ENCODE results near the gene TCF21. TPM values are rescaled to one million over a fixed set of nuclear protein-coding genes. Genes with fewer than 3 reads are reported as not detected.
"Not testable (repeated sequence)": the region's sequence is repeated elsewhere in the genome, so short reads cannot be mapped to it uniquely, and the experiment has no call there.

The TCF21 gene
- 100 to 1,000 TPM; 170 to 213 (median 207) TPM for polyA plus RNA-seq (ENCODE audit: insufficient read length in 4 of 4)

DNA sequence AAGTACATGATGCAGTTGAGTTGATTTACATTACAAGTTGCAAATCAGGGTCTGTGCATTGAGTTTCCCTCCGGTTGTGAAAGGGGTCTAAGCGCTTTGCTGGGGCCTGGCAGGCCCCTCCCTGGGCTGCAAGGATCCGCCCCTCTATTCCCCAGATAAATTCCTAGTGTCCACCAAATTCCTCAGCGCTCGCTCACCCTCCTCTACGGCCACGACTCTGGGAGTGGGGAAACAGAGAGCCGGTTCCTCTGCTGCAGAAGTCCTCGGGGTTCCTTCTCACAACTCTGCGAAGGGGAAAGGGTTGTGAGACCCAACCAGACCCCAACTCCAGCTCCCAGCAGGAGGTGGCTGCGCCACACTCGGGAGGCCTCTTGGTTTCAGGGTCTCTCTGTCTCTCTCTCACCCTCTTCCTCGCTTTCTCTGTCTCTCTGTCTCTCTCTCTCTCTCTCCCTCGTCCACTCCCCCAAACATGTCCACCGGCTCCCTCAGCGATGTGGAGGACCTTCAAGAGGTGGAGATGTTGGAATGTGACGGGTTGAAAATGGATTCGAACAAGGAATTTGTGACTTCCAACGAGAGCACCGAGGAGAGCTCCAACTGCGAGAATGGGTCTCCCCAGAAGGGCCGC, at the start of gene TCF21:
Gene TCF21, plus strand, starts transcription at position 185 of the 628 bp plus-strand sequence. Its CDS starts 285 bp downstream, at position 470.
- peak in 3 of 4 donors; percentile 77 to 83 (median 80) for DNase-seq (ENCODE audit: low read depth in 4 of 4, low spot score in 3 of 4)

DNA sequence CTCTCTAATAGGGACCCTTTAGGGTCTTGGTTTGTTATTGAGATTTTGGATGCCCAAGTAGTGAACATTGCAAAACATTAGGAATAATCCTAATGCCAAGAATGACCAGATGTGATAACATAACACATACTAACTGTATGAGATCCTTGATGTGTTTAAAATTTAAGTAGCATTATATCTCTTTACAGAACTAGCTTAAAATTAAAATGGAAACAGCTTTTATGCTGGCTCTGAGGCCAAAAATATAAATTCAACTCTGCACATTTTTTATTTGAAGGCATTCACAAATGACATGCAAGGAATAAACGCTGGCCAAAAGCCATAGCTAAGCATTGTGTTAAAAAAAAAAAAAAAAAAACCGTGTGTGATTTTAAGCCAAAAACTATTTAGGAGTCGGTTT, 47.7 kb upstream of the TCF21 start:
- no peak for DNase-seq (ENCODE audit: low read depth in 4 of 4, low spot score in 3 of 4)

- DNase-seq (ENCODE audit: low read depth in 4 of 4, low spot score in 3 of 4): no peak
Observed at GRCh38 chr6:133843098-133843497, 45.8 kb upstream of the TCF21 start.

- DNase-seq (ENCODE audit: low read depth in 4 of 4, low spot score in 3 of 4): no peak
Observed at GRCh38 chr6:133844709-133845108, 44.2 kb upstream of the TCF21 start.

DNA sequence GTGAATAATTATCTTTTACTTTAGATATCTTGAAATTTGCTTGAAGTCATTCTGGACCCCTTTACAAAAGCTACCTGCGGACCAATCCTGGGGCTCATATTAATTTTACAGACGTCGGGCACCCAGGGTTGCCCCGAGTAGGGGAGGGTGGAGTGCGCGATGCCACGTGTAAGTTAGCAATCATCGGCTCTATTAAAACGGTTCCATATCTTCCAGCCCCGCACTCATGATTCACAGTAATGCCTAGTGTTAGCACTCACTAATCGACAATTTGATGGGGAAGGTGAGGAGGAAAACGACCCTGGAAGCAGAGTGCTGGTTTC, 34.9 kb upstream of the TCF21 start:
- DNase-seq (ENCODE audit: low read depth in 4 of 4, low spot score in 3 of 4): no peak

GRCh38 chr6:133854364-133855275, 34.3 kb upstream of the TCF21 start:
- no peak for DNase-seq (ENCODE audit: low read depth in 4 of 4, low spot score in 3 of 4)

DNA sequence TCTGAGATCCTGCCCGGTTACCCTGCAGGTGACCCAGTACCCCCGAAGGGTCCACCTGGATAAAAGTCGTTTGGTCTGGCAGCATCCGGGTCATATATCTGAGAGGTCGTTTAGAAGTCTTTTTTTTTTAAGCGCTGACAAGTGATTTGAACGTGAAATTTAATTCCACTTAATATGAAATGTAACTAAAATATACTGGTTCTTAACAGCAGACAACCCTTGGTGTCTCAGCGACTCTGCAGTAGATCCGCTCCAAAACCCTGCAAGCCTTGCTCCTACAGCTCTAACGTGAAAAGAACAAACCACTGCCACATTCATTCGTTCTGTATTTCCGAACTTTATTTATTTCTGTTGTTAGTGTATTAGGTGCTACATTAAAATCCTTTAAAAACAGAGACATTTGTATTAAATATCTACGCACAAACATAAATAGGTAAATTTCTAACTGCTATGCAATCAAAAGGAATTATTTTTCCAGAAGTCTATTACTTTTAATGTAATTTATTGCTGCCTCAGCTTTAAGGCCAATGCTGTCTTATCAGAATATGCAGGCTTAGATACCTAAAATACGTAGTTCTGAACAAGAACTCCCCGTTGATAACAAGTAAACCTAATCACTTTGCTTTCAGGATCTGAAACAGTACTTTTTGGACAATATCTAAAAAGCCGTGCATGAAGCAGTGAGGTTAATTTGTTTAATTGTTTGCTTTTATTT, 33.5 kb upstream of the TCF21 start:
- DNase-seq (ENCODE audit: low read depth in 4 of 4, low spot score in 3 of 4): no peak

GRCh38 chr6:133855991-133856370, 32.9 kb upstream of the TCF21 start:
- DNase-seq (ENCODE audit: low read depth in 4 of 4, low spot score in 3 of 4): no peak

DNA sequence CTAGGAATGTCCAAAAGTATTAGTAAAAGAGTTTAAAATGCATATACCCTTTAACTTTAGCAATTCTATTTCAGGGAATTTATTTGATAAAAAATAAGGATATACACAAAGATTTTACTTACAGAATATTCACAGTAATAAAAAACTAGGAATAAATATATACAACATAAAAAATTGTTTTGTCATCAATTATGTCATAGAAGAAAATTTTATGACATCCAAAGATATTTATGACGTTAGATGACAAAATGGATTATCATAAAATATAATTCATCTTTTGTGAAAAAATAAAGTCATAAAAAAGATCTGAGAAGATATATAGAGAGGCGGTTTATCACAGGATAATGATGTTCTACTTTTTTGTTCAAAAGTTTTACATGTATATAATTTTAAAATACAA, 32.0 kb upstream of the TCF21 start:
- DNase-seq (ENCODE audit: low read depth in 4 of 4, low spot score in 3 of 4): no peak

DNA sequence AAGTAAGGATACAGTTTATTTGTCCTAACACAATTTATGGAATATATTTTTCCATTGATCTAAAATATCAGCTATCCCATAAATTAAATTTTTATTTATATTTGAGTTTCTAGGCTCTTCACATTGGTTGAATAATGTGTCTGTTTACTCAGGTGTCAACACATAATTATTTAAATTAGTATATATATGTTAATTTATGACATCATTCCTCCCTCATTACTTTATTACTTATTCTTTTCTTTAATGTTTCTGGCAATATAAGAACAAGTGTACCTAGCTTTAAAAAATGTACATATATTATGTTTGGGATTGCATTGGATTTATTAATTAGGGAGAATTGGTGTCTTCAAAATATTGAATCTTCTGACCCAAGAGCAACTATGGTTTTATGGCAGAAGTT, 31.2 kb upstream of the TCF21 start:
- no peak for DNase-seq (ENCODE audit: low read depth in 4 of 4, low spot score in 3 of 4)

DNA sequence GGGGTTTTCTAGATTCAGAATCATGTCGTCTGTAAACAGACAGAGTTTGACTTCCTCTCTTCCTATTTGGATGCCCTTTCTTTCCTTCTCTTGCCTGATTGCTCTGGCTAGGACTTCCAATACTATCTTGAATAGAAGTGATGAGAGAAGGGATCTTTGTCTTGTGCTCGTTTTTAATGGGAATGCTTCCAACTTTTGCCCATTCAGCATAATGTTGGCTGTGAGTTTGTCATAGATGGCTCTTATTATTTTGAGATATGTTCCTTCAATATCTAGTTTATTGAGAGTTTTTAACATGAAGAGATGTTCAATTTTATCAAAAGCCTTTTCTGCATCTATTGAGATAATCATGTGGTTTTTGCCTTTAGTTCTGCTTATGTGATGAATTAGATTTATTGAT, 27.6 kb upstream of the TCF21 start:
- DNase-seq (ENCODE audit: low read depth in 4 of 4, low spot score in 3 of 4): not testable (repeated sequence)

DNA sequence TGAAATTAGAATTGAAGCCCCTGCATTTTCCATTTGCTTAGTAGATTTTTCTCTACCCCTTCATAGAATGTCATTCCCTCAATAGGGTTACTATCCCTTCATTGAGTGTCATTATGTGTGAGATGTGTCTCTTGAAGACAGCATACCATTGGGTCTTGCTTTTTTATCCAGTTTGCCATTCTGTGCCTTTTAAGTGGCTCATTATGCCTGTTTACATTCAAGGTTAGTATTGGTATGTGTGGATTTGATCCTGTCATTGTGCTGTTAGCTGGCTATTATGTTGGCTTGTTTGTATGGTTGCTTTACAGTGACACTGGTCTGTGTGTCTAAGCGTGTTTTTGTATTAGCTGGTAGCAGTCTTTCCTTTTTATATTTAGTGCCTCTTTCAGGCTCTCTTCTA, 25.7 kb upstream of the TCF21 start:
- no peak for DNase-seq (ENCODE audit: low read depth in 4 of 4, low spot score in 3 of 4)

DNA sequence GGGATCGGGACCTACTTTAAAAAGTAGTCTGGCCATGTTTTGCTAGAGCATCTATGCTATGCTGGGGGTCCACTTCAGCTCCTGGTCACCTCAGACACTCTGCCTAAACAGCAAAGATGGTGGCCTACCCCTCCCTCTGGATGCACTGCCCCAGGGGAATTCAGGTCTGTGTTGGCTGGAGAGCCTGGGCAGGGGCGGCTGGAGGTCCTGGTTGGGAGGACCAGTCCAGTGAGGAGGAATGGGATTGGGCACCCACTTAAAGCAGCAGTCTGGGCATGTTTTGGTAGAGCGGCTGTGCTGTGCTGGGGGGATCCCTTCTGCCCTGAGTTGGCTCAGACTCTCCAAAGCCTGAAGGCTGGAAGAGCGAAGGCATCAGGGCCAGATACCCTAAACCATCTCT, 23.2 kb upstream of the TCF21 start:
- DNase-seq (ENCODE audit: low read depth in 4 of 4, low spot score in 3 of 4): no peak

GRCh38 chr6:133871131-133871530, 17.8 kb upstream of the TCF21 start:
- no peak for DNase-seq (ENCODE audit: low read depth in 4 of 4, low spot score in 3 of 4)

- no peak for DNase-seq (ENCODE audit: low read depth in 4 of 4, low spot score in 3 of 4)
Observed at GRCh38 chr6:133873538-133873937, 15.4 kb upstream of the TCF21 start.

DNA sequence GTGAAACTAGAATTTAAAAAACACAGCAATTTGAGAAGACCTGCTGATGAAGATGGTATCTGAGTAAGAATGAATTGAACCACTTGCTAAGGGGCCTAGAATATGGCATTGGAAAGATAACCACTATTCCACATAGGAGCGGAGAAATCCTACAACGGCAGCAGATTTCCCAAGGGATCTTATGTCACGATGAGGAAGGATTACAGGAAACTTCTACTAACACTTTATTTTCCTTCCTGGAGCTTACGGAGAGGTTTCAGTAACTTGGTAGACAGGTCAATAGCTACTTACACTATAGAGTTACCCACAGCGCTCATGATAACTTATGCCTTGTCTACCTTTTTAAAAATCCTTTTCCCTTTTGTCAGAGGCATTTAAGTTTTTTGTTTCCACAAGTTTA, 11.8 kb upstream of the TCF21 start:
- DNase-seq (ENCODE audit: low read depth in 4 of 4, low spot score in 3 of 4): no peak

GRCh38 chr6:133880006-133880405, 8.9 kb upstream of the TCF21 start:
- no peak for DNase-seq (ENCODE audit: low read depth in 4 of 4, low spot score in 3 of 4)

DNA sequence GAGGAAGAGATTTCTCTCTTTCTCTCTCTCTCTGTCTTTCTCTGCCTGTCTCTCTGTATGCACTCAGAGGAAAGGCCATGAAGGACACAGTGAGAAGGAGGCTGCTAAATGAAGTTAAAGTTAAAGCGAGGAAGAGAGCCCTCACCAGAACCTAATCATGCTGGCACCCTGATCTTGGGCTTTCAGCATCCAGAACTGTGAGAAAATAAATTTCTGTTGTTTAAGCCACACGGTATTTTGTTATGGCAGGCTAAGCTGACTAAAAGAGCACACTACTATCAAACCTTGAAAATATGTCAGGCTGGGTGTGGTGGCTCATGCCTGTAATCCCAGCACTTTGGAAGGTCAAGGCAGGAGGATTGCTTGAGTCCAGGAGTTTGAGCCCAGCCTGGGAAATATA, 8.0 kb upstream of the TCF21 start:
- DNase-seq (ENCODE audit: low read depth in 4 of 4, low spot score in 3 of 4): no peak

- DNase-seq (ENCODE audit: low read depth in 4 of 4, low spot score in 3 of 4): no peak
Observed at GRCh38 chr6:133886104-133886775, 2.7 kb upstream of the TCF21 start.

- no peak for DNase-seq (ENCODE audit: low read depth in 4 of 4, low spot score in 3 of 4)
Observed at GRCh38 chr6:133887156-133887879, 1.6 kb upstream of the TCF21 start.
